ENCODE measurements around the gene TMBIM1.

TMBIM1 gene

GRCh38 chr2:218253232-218253625 lies 39.1 kb downstream of the TMBIM1 start:
- DNase-seq: no peak

GRCh38 chr2:218252509-218253231 lies 39.6 kb downstream of the TMBIM1 start:
- no peak for DNase-seq

GRCh38 chr2:218249691-218250090 lies 42.6 kb downstream of the TMBIM1 start:
- no peak for DNase-seq

GRCh38 chr2:218245214-218245613 lies 47.1 kb downstream of the TMBIM1 start:
- peak; percentile 8 for DNase-seq

GRCh38 chr2:218244665-218245064 lies 47.6 kb downstream of the TMBIM1 start:
- DNase-seq: no peak

- no peak for DNase-seq
Observed at GRCh38 chr2:218244204-218244603, 48.1 kb downstream of the TMBIM1 start.

- DNase-seq: no peak
Observed at GRCh38 chr2:218238887-218239286, 53.4 kb downstream of the TMBIM1 start.

- DNase-seq: no peak
Observed at GRCh38 chr2:218236829-218237228, 55.5 kb downstream of the TMBIM1 start.

- DNase-seq: no peak
Observed at GRCh38 chr2:218235017-218235416, 57.3 kb downstream of the TMBIM1 start.

GRCh38 chr2:218234521-218234920 lies 57.8 kb downstream of the TMBIM1 start:
- no peak for DNase-seq

- DNase-seq: no peak
Observed at GRCh38 chr2:218233543-218233942, 58.8 kb downstream of the TMBIM1 start.

- no peak for DNase-seq
Observed at GRCh38 chr2:218230882-218231281, 61.4 kb downstream of the TMBIM1 start.

- DNase-seq: no peak
Observed at GRCh38 chr2:218229851-218230250, 62.5 kb downstream of the TMBIM1 start.

- DNase-seq: no peak
Observed at GRCh38 chr2:218229239-218229638, 63.1 kb downstream of the TMBIM1 start.

GRCh38 chr2:218228366-218229090 lies 63.8 kb downstream of the TMBIM1 start:
- DNase-seq: no peak

- DNase-seq: no peak
Observed at GRCh38 chr2:218226903-218227302, 65.4 kb downstream of the TMBIM1 start.

Data from NCI-H1092 treated with DMSO at 0.1 percent for 48 hours (cell line).